ENCODE data around the gene AK1. TPM values are rescaled to one million over a fixed set of nuclear protein-coding genes. Genes with fewer than 3 reads are reported as not detected.

AK1 gene
- total and polyA plus RNA-seq, 2 of the 13 experiments (the other 11 are each of a cell fraction or from before 2014, with no cell fraction given), result 19.1 to 32.8 TPM

- TF ChIP-seq, protein P1, sequence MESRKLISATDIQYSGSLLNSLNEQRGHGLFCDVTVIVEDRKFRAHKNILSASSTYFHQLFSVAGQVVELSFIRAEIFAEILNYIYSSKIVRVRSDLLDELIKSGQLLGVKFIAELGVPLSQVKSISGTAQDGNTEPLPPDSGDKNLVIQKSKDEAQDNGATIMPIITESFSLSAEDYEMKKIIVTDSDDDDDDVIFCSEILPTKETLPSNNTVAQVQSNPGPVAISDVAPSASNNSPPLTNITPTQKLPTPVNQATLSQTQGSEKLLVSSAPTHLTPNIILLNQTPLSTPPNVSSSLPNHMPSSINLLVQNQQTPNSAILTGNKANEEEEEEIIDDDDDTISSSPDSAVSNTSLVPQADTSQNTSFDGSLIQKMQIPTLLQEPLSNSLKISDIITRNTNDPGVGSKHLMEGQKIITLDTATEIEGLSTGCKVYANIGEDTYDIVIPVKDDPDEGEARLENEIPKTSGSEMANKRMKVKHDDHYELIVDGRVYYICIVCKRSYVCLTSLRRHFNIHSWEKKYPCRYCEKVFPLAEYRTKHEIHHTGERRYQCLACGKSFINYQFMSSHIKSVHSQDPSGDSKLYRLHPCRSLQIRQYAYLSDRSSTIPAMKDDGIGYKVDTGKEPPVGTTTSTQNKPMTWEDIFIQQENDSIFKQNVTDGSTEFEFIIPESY (CRISPR knock-in tag; IDR thresholded peaks at IDR 0.05), result no peak
- 0 out of 2 replicates have a peak, but pooled peaks have one; percentile 65 for TF ChIP-seq ZNF430 (CRISPR knock-in tag; IDR thresholded peaks at IDR 0.05)
- 0 out of 2 replicates have a peak, but pooled peaks have one; percentile 36 for TF ChIP-seq BCL3 (CRISPR knock-in tag; IDR thresholded peaks at IDR 0.05)
- TF ChIP-seq NONO (IDR thresholded peaks at IDR 0.05), result no peak
- TF ChIP-seq NONO (CRISPR knock-in tag; conservative IDR thresholded peaks at IDR 0.05), result no peak
- 0 out of 2 replicates have a peak, but pooled peaks have one; percentile 4 for TF ChIP-seq ZNF629 (CRISPR knock-in tag; conservative IDR thresholded peaks at IDR 0.05)
- TF ChIP-seq ZBTB8A (CRISPR knock-in tag; IDR thresholded peaks at IDR 0.05; ENCODE audit: borderline replicate concordance, low read depth), result no peak
- no peak for TF ChIP-seq RAD51 (IDR thresholded peaks at IDR 0.05; ENCODE audit: borderline replicate concordance)
- TF ChIP-seq ZNF563 (CRISPR knock-in tag; IDR thresholded peaks at IDR 0.05), result peak; percentile 21; the same call in 1 of the 2 replicates
- TF ChIP-seq LCORL (IDR thresholded peaks at IDR 0.05), result no peak
- TF ChIP-seq LCORL (CRISPR knock-in tag; IDR thresholded peaks at IDR 0.05), result no peak; the same call in 1 of the 2 replicates
- TF ChIP-seq, protein P2, sequence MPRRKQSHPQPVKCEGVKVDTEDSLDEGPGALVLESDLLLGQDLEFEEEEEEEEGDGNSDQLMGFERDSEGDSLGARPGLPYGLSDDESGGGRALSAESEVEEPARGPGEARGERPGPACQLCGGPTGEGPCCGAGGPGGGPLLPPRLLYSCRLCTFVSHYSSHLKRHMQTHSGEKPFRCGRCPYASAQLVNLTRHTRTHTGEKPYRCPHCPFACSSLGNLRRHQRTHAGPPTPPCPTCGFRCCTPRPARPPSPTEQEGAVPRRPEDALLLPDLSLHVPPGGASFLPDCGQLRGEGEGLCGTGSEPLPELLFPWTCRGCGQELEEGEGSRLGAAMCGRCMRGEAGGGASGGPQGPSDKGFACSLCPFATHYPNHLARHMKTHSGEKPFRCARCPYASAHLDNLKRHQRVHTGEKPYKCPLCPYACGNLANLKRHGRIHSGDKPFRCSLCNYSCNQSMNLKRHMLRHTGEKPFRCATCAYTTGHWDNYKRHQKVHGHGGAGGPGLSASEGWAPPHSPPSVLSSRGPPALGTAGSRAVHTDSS (CRISPR knock-in tag; conservative IDR thresholded peaks at IDR 0.05), result no peak
- TF ChIP-seq ATM (IDR thresholded peaks at IDR 0.05; ENCODE audit: borderline replicate concordance), result no peak
- TF ChIP-seq MYNN (CRISPR knock-in tag; IDR thresholded peaks at IDR 0.05; ENCODE audit: low read depth), result no peak
- 0 out of 2 replicates have a peak, but pooled peaks have one; percentile 27 for TF ChIP-seq CCDC6 (CRISPR knock-in tag; IDR thresholded peaks at IDR 0.05)
- no peak for TF ChIP-seq ZNF281 (CRISPR knock-in tag; IDR thresholded peaks at IDR 0.05; ENCODE audit: borderline replicate concordance)
- TF ChIP-seq ZNF333 (CRISPR knock-in tag; IDR thresholded peaks at IDR 0.05; ENCODE audit: borderline replicate concordance), result no peak
- TF ChIP-seq UBTF (CRISPR knock-in tag; IDR thresholded peaks at IDR 0.05), result peak; percentile 63; the same call in 1 of the 2 replicates
- TF ChIP-seq ZNF12 (CRISPR knock-in tag; IDR thresholded peaks at IDR 0.05), result no peak
These were observed 21.9 kb upstream of the AK1 start, which contains the start of gene ST6GALNAC6 (continued) for GRCh38 chr9:127899128-127899943.

Measured in HepG2 (cell line).